ENCODE measurements around the gene STARD10. TPM values are rescaled to one million over a fixed set of nuclear protein-coding genes. Genes with fewer than 3 reads are reported as not detected.

The STARD10 gene
- polyA plus RNA-seq, 2 of the 4 experiments (the other 2 are of a cell fraction) = 21.2 to 23.2 TPM

GRCh38 chr11:72815110-72815618 lies 21.3 kb upstream of the STARD10 start (continued):
- TF ChIP-seq MAX (IDR thresholded peaks at IDR 0.05) = no peak
- TF ChIP-seq CBX8 (IDR thresholded peaks at IDR 0.05) = no peak
- no peak for TF ChIP-seq KDM1A (IDR thresholded peaks at IDR 0.05; ENCODE audit: low read depth)
- TF ChIP-seq POLR2A (IDR thresholded peaks at IDR 0.05; ENCODE audit: low read length) = no peak
- no peak for TF ChIP-seq NPAS2 (CRISPR knock-in tag; IDR thresholded peaks at IDR 0.05; ENCODE audit: borderline replicate concordance)
- no peak for TF ChIP-seq POLR2AphosphoS2 (conservative IDR thresholded peaks at IDR 0.05; ENCODE audit: low read length)
- no peak for TF ChIP-seq NFE2L2 (conservative IDR thresholded peaks at IDR 0.05; ENCODE audit: low read length)
- no peak for TF ChIP-seq PBX3 (IDR thresholded peaks at IDR 0.05)

GRCh38 chr11:72814286-72815109 lies 20.7 kb upstream of the STARD10 start, which contains the start of gene ATG16L2:
Gene ATG16L2, plus strand, starts transcription at chr11:72814411. Its CDS starts 35 bp downstream, at chr11:72814446.
- Histone ChIP-seq H3K27ac (peak within 1 kb of the TSS; percentile 78 to 95), H3K9me3 (no peaks in the 10 kb centered on the region), H3K4me2 (peak within 1 kb of the TSS; percentile 93), H3K4me3 (peak within 1 kb of the TSS; percentile 58), H3K4me1 (peaks cover 22% of the 10 kb centered on the region)
- ATAC-seq (peak; percentile 72 to 85), FAIRE-seq (no peak), DNase-seq (ENCODE audit: low read depth in 1 of 2, low spot score in 1 of 2) (peak; percentile 90 to 93)
- ChIA-PET POLR2A (no interaction called here), CTCF (interaction anchor here (0.6 to 6.6 kb wide), 13 partner anchors 8 to 521 kb away, joined by 3 to 31 read pairs (median 5); partner anchors contain the start of gene STARD10)
- 2% methylated on average over 32 of the region's 75 CpGs for WGBS (ENCODE audit: missing lambda C conversion rate)
- TF ChIP-seq MAZ (IDR thresholded peaks at IDR 0.05; ENCODE audit: borderline replicate concordance, low read depth, low read length) (0 out of 2 replicates have a peak, but pooled peaks have one; percentile 14), EHMT2 (IDR thresholded peaks at IDR 0.05; ENCODE audit: low read depth) (no peak), ZSCAN20 (CRISPR knock-in tag; IDR thresholded peaks at IDR 0.05) (no peak), HMGXB4 (CRISPR knock-in tag; IDR thresholded peaks at IDR 0.05; ENCODE audit: borderline replicate concordance) (no peak), PHF8 (IDR thresholded peaks at IDR 0.05; ENCODE audit: borderline replicate concordance, low read depth) (peak; percentile 93), TP53 (CRISPR knock-in tag; IDR thresholded peaks at IDR 0.05) (no peak), SMC3 (IDR thresholded peaks at IDR 0.05) (no peak; the same call in 2 of the 3 replicates), BCL3 (IDR thresholded peaks at IDR 0.05) (no peak; the same call in 2 of the 3 replicates), RAD21 (conservative IDR thresholded peaks at IDR 0.05 in 1 of 2, IDR thresholded peaks at IDR 0.05 in 1 of 2) (peak in 1 of 2 experiments; percentile 33; a peak in 3 of 5 replicates), CBX2 (IDR thresholded peaks at IDR 0.05; ENCODE audit: borderline replicate concordance, low read depth) (no peak), CBX8 (IDR thresholded peaks at IDR 0.05) (no peak), MYC (IDR thresholded peaks at IDR 0.05; ENCODE audit: borderline replicate concordance, low read length) (peak; percentile 53), HDAC2 (IDR thresholded peaks at IDR 0.05) (no peak), HES2 (IDR thresholded peaks at IDR 0.05) (no peak), SREBF2 (IDR thresholded peaks at IDR 0.05) (no peak), ZFP36 (IDR thresholded peaks at IDR 0.05; ENCODE audit: borderline replicate concordance, partially characterized antibody) (no peak), CEBPB (IDR thresholded peaks at IDR 0.05) (no peak), HOXB13 (CRISPR knock-in tag; IDR thresholded peaks at IDR 0.05; ENCODE audit: low read depth) (no peak), EP300 (IDR thresholded peaks at IDR 0.05) (peak in 1 of 2 experiments; percentile 25; a peak in 1 of 5 replicates), NFE2L2 (conservative IDR thresholded peaks at IDR 0.05; ENCODE audit: low read length) (no peak), FOSB (CRISPR knock-in tag; IDR thresholded peaks at IDR 0.05) (no peak), RNF2 (IDR thresholded peaks at IDR 0.05; ENCODE audit: borderline replicate concordance, low read depth) (no peak), USF2 (IDR thresholded peaks at IDR 0.05) (no peak), CTCF (IDR thresholded peaks at IDR 0.05) (peak; percentile 12; the same call in 1 of the 3 replicates), POLR2A (IDR thresholded peaks at IDR 0.05; ENCODE audit: low read length) (peak; percentile 93), ZNF302 (CRISPR knock-in tag; IDR thresholded peaks at IDR 0.05) (no peak)
